Adrenal gland (tissue), 12 donors: ENCODE results near the gene TFPI. TPM values are rescaled to one million over a fixed set of nuclear protein-coding genes. Genes with fewer than 3 reads are reported as not detected.

Source experiments
- DNase-seq, 7 donors: peaks; one replicate each; pipeline ENCODE4 v3.0.0-alpha.2; 2019 to 2020
- H3K27ac ChIP-seq, 5 donors: fragments of 200-600 bp; sonication (generic) in 4 of 5; 1 replicate in 3 of 5; 2 replicates in 2 of 5; pipeline versions ENCODE4 v1.5.1 to v1.8.0; 2016 to 2020; ENCODE audit warnings: mild to moderate bottlenecking in 1 of 5
- H3K27me3 ChIP-seq: fragments of 200-600 bp; 2 replicates; pipeline ENCODE4 v1.8.0; 2021
- H3K36me3 ChIP-seq, 2 donors: fragments of 200-600 bp; replicated peaks in 1 of 2; 1 replicate in 1 of 2; 2 replicates in 1 of 2; pipeline versions ENCODE4 v1.5.1 to v1.8.0; 2018 to 2022
- H3K4me1 ChIP-seq, 2 donors: fragments of 200-600 bp; replicated peaks in 1 of 2; 1 replicate in 1 of 2; 2 replicates in 1 of 2; pipeline versions ENCODE4 v1.5.1 to v1.8.0; 2018 to 2021
- H3K4me3 ChIP-seq, 4 donors: fragments of 200-600 bp; sonication (generic) in 3 of 4; one replicate each; pipeline ENCODE4 v1.5.1; 2016 to 2018
- H3K9me3 ChIP-seq, 3 donors: fragments of 200-600 bp; sonication (generic) in 1 of 3; replicated peaks in 1 of 3; 1 replicate in 2 of 3; 2 replicates in 1 of 3; pipeline versions ENCODE4 v1.5.1 to v1.8.0; 2016 to 2021
- POLR2A ChIP-seq, 2 donors: fragments of 450-650 bp; IDR thresholded peaks; one replicate each; pipeline ENCODE4 v1.6.1; 2017; ENCODE audit warnings: antibody characterized with exemption in 2 of 2, mild to moderate bottlenecking in 2 of 2, moderate library complexity in 1 of 2
- WGBS, 4 donors: extraction: QIAGEN DNeasy Blood & Tissue Kit in 2 of 4; methylation state at CpG; one replicate each; pipeline versions ENCODE4 v1.1.5 to v1.1.7; 2013 to 2017; 5-methylcytosine and 5-hydroxymethylcytosine counted together
- intact Hi-C, 2 donors: fragments of 100-400 bp; cut with DNase I; formaldehyde crosslinking; loops; one replicate each; pipeline versions ENCODE4 v1.14.1 to v1.15.0; 2022 to 2023
- polyA plus RNA-seq, 3 donors: library from polyadenylated mRNA; stranded (reverse); fragments of 200-250 nt in 2 of 3; fragments of 350-450 nt in 1 of 3; fragmentation: Illumina TruSeq in 1 of 3; extraction: RNeasy Lipid Tissue Mini Kit (QIAGEN cat#74804) in 1 of 3; gene quantifications; one replicate each; pipeline ENCODE4 v1.2.3, GENCODE V29; 2013 to 2014
- total RNA-seq, 9 donors: library from RNA; depleted of rRNA in 4 of 9; stranded (reverse); fragments of >200 nt in 4 of 9; fragments of 120-200 nt in 1 of 9; fragmentation: NEBNext Ultra II Directional in 1 of 9; extraction: Animal tissue kit (Norgen Biotek cat#: 25700) in 1 of 9; gene quantifications; one replicate each; pipeline versions ENCODE4 v1.1.0 to v1.2.4, GENCODE V29; 2013 to 2023
- TF ChIP-seq, protein P1 (sequence below), 6 experiments: fragments of 450-650 bp in 4 of 6; fragments of 200-600 bp in 2 of 6; sonication (generic) in 1 of 6; IDR thresholded peaks; 1 replicate in 5 of 6; 2 replicates in 1 of 6; pipeline versions ENCODE4 v1.5.1 to v1.8.0; 2016 to 2021; ENCODE audit warnings: antibody characterized with exemption in 6 of 6, mild to moderate bottlenecking in 2 of 6, moderate library complexity in 1 of 6
- donor health status: healthy with polysubstance abuse.
- donor health status: Bipolar disorder and iron deficiency.
- donor health status: DM: yes; HTN: yes; CAD: no.
- donor health status: DM: no; HTN: no; CAD: no.
- donor health status: DM: no; HTN: no; CAD: no.
- donor health status: DM: yes; HTN: yes; CAD: no.

The TFPI gene
- total and polyA plus RNA-seq, 12 donors: 19.7 to 104 (median 33.9) TPM

DNA sequence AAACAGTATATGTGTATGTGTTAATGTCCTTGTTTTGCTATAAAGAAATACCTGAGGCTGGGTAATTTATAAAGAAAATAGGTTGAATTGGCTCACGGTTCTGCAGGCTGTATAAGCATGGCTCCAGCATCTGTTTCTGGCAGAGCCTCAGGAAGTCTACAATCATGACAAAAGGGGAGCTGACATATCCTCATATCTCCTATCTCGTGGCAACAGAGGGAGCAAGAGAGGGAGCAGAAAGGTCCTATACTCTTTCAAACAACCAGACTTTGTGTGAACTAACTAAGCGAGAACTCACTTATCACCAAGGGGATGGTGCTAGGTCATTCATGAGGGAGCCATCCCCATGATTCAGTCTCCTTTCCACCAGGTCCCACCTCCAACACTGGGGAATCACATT, 119.2 kb downstream of the TFPI start:
- TF ChIP-seq POLR2A (IDR thresholded peaks at IDR 0.05): no peak
- TF ChIP-seq, protein P1, sequence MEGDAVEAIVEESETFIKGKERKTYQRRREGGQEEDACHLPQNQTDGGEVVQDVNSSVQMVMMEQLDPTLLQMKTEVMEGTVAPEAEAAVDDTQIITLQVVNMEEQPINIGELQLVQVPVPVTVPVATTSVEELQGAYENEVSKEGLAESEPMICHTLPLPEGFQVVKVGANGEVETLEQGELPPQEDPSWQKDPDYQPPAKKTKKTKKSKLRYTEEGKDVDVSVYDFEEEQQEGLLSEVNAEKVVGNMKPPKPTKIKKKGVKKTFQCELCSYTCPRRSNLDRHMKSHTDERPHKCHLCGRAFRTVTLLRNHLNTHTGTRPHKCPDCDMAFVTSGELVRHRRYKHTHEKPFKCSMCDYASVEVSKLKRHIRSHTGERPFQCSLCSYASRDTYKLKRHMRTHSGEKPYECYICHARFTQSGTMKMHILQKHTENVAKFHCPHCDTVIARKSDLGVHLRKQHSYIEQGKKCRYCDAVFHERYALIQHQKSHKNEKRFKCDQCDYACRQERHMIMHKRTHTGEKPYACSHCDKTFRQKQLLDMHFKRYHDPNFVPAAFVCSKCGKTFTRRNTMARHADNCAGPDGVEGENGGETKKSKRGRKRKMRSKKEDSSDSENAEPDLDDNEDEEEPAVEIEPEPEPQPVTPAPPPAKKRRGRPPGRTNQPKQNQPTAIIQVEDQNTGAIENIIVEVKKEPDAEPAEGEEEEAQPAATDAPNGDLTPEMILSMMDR (IDR thresholded peaks at IDR 0.05): no peak
- no peaks in the 10 kb centered on the region for H3K4me1 ChIP-seq
- no peak for DNase-seq

DNA sequence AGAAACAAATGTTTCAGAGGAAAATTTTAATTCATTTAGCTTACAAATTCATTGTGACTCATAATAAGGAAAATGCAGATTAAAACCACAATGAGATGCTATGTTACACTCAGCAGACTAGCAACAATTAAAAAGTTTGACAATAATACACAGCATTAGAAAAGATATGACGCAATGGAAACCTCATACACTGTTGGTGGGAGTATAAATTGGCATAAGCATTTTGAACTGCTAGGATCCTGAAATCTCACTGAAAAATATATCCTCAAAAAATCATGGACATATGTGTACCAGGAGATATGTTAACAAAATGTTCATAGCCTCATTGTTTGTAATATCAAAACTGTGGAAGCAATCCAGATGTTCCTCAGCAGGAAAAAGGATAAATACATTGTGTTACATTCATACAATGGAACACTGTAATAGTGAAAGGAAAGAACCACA, 119.9 kb downstream of the TFPI start:
- no peaks in the 10 kb centered on the region for H3K4me1 ChIP-seq
- no peaks in the 10 kb centered on the region for H3K9me3 ChIP-seq
- WGBS, 4 donors: 81 to 95% (median 86%) methylated on average over 1 of the region's 1 CpG
- no peak for TF ChIP-seq POLR2A (IDR thresholded peaks at IDR 0.05)
- TF ChIP-seq, protein P1 (IDR thresholded peaks at IDR 0.05): no peak
- H3K36me3 ChIP-seq: no peaks in the 10 kb centered on the region
- no peak overlapping the region for H3K4me3 ChIP-seq
- no peaks in the 10 kb centered on the region for H3K27me3 ChIP-seq
- intact Hi-C loops: no loop called here
- no peak for DNase-seq
- H3K27ac ChIP-seq: no peak overlapping the region

More for the DNA sequence above, 119.2 kb downstream of the TFPI start:
- WGBS, 4 donors: 63 to 79% (median 72%) methylated on average over 3 of the region's 3 CpGs
- Histone ChIP-seq H3K9me3 (no peaks in the 10 kb centered on the region), H3K27ac (no peak overlapping the region), H3K36me3 (no peaks in the 10 kb centered on the region), H3K4me3 (no peak overlapping the region), H3K27me3 (no peaks in the 10 kb centered on the region)
- intact Hi-C loops: no loop called here

GRCh38 chr2:187431911-187432310, 122.3 kb downstream of the TFPI start:
- Histone ChIP-seq H3K4me1 (no peaks in the 10 kb centered on the region), H3K27me3 (no peaks in the 10 kb centered on the region), H3K4me3 (no peak overlapping the region), H3K27ac (no peak overlapping the region), H3K9me3 (no peaks in the 10 kb centered on the region), H3K36me3 (no peaks in the 10 kb centered on the region)
- intact Hi-C loops: no loop called here
- no peak for TF ChIP-seq POLR2A (IDR thresholded peaks at IDR 0.05)
- TF ChIP-seq, protein P1 (IDR thresholded peaks at IDR 0.05): no peak
- no peak for DNase-seq

GRCh38 chr2:187429989-187430388, 124.2 kb downstream of the TFPI start:
- H3K27ac ChIP-seq: no peak overlapping the region
- peaks cover 0 to 2% (median 0%) of the 10 kb centered on the region in 3 donors for H3K9me3 ChIP-seq
- intact Hi-C loops: no loop called here
- H3K36me3 ChIP-seq: no peaks in the 10 kb centered on the region
- H3K27me3 ChIP-seq: no peaks in the 10 kb centered on the region
- no peaks in the 10 kb centered on the region for H3K4me1 ChIP-seq
- no peak overlapping the region for H3K4me3 ChIP-seq
- DNase-seq: no peak
- TF ChIP-seq, protein P1 (IDR thresholded peaks at IDR 0.05): no peak
- no peak for TF ChIP-seq POLR2A (IDR thresholded peaks at IDR 0.05)
